ENCODE measurements around the gene BCOR. TPM values are rescaled to one million over a fixed set of nuclear protein-coding genes. Genes with fewer than 3 reads are reported as not detected.

The BCOR gene
- total RNA-seq, 2 donors from 2014 or later = 24.7 to 29.1 TPM

DNA sequence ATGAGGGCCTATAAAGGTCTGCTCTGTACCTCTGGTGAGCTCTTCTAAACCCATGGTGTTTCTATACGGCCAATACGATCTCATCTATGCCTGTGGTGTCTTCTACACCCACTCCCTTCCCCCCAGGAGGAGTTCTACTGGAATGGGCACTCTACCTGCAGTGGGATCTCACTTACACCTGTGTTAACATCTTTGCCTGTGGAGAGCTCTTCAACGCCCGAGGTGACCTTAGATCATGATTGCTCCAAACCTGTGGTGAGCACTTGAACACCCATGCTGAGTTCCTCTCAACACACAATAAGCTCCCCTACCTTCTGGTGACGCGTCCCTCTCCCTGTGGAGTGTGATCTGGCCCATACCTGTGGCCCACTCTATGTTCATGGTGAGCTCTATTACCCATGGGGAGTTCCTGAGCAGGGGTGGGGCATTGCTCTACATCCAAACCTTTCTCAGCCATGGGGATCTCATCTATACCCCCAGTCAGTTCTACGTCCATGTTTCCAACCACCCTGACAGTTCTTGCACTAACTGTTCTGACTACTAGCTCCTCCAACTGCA is 48.6 kb downstream of the BCOR start:
- H3K9me3 ChIP-seq (ENCODE audit: control insufficient read depth, low read length, poor library complexity, severe bottlenecking) = no peaks in the 10 kb centered on the region
- DNase-seq (no peak), ATAC-seq (no peak)
- Mint-ChIP-seq H3K4me1 (no peaks in the 10 kb centered on the region), H3K36me3 (ENCODE audit: low read depth) (peaks cover 10% of the 10 kb centered on the region), H3K4me3 (no peak overlapping the region), H3K27me3 (no peaks in the 10 kb centered on the region), H3K27ac (no peak overlapping the region)

DNA sequence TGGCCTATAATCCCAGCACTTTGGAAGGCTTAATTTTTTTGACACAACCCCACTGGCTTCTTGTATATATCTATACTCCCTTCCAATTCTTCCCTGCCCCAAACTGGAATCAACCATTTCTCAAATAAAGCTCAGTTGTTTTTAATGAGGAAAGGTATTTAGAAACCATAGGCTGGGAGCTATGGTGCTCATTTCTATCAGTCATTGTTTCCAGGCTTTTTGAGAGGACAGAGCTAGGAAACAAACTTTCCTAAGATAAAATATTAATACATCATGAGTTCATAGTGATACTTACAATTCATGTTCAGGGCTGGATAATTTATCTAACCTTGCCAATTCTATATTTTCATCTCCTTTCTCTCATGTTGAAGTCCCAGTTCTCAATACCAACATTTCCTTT is 50.3 kb downstream of the BCOR start:
- Mint-ChIP-seq H3K27me3 (no peaks in the 10 kb centered on the region), H3K27ac (no peak overlapping the region), H3K4me1 (no peaks in the 10 kb centered on the region)

DNA sequence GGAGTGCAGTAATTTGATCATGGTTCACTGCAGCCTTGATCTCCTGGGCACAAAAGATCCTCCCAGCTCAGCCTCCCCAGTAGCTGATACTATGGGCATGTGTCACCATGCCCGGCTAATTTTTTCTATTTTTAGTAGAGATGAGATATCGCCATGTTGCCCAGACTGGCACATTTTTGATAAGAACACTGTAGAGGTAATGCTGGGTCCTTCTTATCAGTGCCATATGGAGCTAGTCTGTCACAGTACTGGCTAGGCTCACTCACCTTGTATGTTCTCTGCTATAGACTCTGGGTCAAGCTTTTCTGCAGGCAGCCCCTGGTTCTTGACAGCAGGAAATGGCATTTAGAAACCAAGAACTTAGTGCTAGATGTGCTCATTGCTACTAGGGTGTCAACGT is 53.9 kb downstream of the BCOR start:
- H3K4me1 Mint-ChIP-seq = peaks cover 12% of the 10 kb centered on the region
- no peaks in the 10 kb centered on the region for H3K27me3 Mint-ChIP-seq
- no peak overlapping the region for H3K4me3 Mint-ChIP-seq
- no peak overlapping the region for H3K27ac Mint-ChIP-seq
- H3K36me3 Mint-ChIP-seq (ENCODE audit: low read depth) = no peaks in the 10 kb centered on the region
- DNase-seq = no peak
- no peak for ATAC-seq
- no peaks in the 10 kb centered on the region for H3K9me3 ChIP-seq (ENCODE audit: control insufficient read depth, low read length, poor library complexity, severe bottlenecking)

More for the DNA sequence above, 50.3 kb downstream of the BCOR start:
- no peak for DNase-seq
- no peak overlapping the region for H3K4me3 Mint-ChIP-seq
- ATAC-seq = no peak
- H3K36me3 Mint-ChIP-seq (ENCODE audit: low read depth) = peaks cover 5% of the 10 kb centered on the region
- H3K9me3 ChIP-seq (ENCODE audit: control insufficient read depth, low read length, poor library complexity, severe bottlenecking) = no peaks in the 10 kb centered on the region

DNA sequence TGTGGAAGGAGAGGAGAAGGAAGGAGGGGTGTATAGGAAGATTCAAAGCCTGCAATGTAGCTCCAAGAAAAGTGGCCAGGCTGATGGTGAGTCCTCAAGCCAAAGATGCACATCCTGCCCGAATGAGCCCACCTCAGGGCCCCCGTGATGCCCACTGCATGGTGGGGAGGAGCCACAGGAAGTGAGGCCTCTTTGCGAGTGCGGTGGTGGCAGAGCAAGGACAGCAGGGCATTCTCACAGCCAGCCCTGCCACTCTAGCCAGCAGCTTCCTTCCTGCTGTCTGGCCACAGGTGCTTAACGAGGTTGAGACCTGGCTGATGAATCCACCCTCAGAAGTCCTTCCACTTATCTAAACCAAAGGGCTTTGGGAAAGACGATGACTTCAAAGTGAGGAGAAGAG is 55.8 kb downstream of the BCOR start:
- no peaks in the 10 kb centered on the region for H3K9me3 ChIP-seq (ENCODE audit: control insufficient read depth, low read length, poor library complexity, severe bottlenecking)
- no peaks in the 10 kb centered on the region for H3K27me3 Mint-ChIP-seq
- DNase-seq = no peak
- H3K27ac Mint-ChIP-seq = peak overlapping the region; percentile 89
- H3K4me3 Mint-ChIP-seq = no peak overlapping the region
- H3K4me1 Mint-ChIP-seq = peaks cover 12% of the 10 kb centered on the region
- ATAC-seq = no peak
- no peaks in the 10 kb centered on the region for H3K36me3 Mint-ChIP-seq (ENCODE audit: low read depth)

DNA sequence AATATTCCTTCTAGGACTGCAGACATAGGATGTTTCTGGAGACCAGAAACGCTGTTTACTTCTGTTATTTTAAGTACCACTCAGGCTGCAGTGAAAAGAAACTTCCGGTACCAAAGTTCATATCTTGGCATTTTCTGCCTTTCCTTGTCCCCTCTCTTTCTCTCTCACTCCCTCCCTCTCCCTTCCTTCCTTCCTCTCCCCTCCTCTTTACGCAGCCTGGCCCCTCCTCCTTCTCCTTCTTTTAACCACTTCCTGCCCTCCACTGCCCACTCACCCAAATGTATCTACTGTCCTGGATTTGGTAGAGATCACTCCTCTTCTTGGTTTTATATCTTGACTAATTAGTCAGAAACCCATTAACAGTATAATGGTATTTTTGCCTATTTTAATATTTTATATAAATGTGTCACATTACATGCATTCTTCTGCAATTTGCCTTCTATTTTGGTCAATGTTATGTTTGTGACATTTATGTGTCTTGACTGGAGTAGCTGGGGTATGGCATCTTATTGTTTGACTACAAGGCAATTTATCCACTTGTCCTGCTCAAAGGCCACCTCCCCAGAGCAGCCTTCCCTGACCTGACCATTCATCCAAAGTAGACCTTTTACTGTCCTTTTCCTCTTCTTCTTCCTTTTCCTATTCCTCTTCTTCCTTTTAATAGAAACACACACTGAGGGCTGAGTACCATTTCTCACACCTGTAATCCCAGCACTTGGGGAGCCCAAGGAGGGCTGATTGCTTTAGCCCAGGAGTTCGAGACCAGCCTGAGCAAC is 56.9 kb downstream of the BCOR start:
- no peak for DNase-seq
- Mint-ChIP-seq H3K27ac (peak overlapping the region; percentile 89), H3K4me3 (peak overlapping the region; percentile 43), H3K4me1 (peaks cover 12% of the 10 kb centered on the region), H3K27me3 (no peaks in the 10 kb centered on the region), H3K36me3 (ENCODE audit: low read depth) (no peaks in the 10 kb centered on the region)
- ATAC-seq = no peak
- H3K9me3 ChIP-seq (ENCODE audit: control insufficient read depth, low read length, poor library complexity, severe bottlenecking) = no peaks in the 10 kb centered on the region

DNA sequence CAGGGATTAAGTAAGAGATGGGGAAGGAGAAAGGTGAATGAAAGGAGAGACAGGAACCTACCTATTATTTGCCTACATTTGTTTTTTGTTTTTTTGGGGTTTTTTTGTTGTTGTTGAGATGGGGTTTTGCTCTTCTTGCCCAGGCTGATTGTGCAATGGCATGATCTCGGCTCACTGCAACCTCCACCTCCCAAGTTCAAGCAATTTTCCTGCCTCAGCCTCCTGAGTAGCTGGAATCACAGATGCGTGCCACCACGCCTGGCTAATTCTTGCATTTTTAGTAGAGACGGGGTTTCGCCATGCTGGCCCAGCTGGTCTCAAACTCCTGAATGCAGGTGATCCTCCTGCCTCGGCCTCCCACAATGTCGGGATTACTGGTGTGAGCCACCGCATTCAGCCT is 57.9 kb downstream of the BCOR start:
- Mint-ChIP-seq H3K36me3 (ENCODE audit: low read depth) (no peaks in the 10 kb centered on the region), H3K27me3 (no peaks in the 10 kb centered on the region), H3K4me1 (peaks cover 12% of the 10 kb centered on the region), H3K4me3 (no peak overlapping the region), H3K27ac (no peak overlapping the region)
- no peak for DNase-seq
- ATAC-seq = no peak
- no peaks in the 10 kb centered on the region for H3K9me3 ChIP-seq (ENCODE audit: control insufficient read depth, low read length, poor library complexity, severe bottlenecking)

DNA sequence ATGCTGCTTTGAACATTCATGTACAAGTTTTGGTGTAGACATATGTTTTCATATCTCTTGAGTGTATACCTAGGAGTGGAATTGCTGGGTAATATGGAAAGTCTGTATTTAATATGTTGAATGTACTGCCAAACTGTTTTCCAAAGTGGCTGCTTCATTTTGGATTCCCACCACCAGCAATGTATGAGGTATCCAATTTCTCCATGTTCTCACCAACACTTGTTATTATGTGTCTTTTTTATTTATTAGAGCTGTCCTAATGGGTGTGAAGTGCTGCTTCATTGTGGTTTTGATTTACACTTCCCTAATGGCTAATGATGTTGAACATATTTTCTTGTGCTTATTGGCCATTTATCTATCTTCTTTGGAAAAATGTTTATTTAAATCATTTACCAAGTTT is 60.4 kb downstream of the BCOR start:
- DNase-seq = no peak
- Mint-ChIP-seq H3K27ac (no peak overlapping the region), H3K4me3 (no peak overlapping the region), H3K27me3 (no peaks in the 10 kb centered on the region), H3K36me3 (ENCODE audit: low read depth) (no peaks in the 10 kb centered on the region), H3K4me1 (peaks cover 12% of the 10 kb centered on the region)
- ATAC-seq = no peak
- H3K9me3 ChIP-seq (ENCODE audit: control insufficient read depth, low read length, poor library complexity, severe bottlenecking) = no peaks in the 10 kb centered on the region

DNA sequence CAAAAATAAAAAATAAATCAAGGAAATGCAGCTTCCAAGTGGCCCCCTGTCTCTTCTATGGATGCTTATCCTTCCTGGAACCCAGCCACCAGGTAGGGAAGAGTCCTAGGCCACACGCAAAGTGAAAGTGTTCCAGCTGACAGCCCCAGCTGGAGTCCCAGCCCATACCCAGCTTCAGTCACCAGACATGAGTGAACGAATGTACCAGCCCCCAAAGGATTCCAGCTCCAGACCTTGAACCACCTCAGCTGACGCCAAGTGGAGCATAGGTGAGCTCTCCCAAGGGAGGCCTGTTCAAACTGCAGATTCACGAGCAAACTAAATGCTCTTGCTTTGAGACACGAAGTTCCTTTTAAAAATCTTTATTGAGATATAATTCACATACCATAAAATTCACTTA is 62.0 kb downstream of the BCOR start:
- Mint-ChIP-seq H3K27ac (no peak overlapping the region), H3K4me1 (peaks cover 2% of the 10 kb centered on the region), H3K36me3 (ENCODE audit: low read depth) (no peaks in the 10 kb centered on the region), H3K4me3 (no peak overlapping the region), H3K27me3 (no peaks in the 10 kb centered on the region)
- ATAC-seq = no peak
- DNase-seq = no peak
- H3K9me3 ChIP-seq (ENCODE audit: control insufficient read depth, low read length, poor library complexity, severe bottlenecking) = no peaks in the 10 kb centered on the region

DNA sequence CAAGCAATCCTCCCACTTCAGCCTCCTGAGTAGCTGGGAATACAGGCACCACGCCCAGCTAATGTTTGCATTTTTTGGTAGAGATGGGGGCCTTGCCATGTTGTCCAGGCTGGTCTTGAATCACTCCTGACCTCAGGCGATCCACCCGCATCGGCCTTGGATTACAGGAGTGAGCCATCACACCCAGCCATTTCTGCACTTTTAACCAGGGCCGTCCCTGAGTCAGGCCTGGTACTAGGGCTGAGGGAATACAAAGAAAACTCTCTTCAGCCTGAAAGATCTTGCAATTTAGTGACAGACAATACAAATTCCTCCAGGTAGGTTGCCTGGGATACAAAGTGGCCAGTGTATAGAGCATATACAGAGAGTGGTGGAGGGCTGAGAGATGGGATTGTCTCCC is 65.8 kb downstream of the BCOR start:
- Mint-ChIP-seq H3K4me1 (peaks cover under 1% of the 10 kb centered on the region), H3K4me3 (no peak overlapping the region), H3K27me3 (no peaks in the 10 kb centered on the region), H3K36me3 (ENCODE audit: low read depth) (no peaks in the 10 kb centered on the region), H3K27ac (no peak overlapping the region)
- ATAC-seq = no peak
- no peaks in the 10 kb centered on the region for H3K9me3 ChIP-seq (ENCODE audit: control insufficient read depth, low read length, poor library complexity, severe bottlenecking)
- DNase-seq = no peak

DNA sequence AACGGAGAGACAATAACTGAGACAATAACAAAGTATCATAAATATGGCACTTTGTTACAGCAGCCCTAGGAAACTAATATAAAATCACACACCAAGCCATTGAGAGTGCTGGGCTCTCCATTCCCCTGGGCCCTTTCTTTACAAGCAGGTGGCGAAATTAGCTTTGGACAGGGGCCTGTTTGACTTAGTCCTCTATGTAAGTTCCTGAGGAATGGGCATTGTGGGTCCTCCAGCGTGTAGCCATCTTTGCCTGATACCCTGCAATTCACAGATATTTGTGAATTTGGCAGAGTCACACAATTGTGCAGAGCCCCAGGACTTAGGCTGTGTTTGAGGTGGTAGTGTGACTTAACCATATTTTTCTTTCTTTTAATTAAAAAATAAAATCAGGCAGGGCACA is 67.6 kb downstream of the BCOR start:
- DNase-seq (no peak), ATAC-seq (no peak)
- H3K9me3 ChIP-seq (ENCODE audit: control insufficient read depth, low read length, poor library complexity, severe bottlenecking) = no peaks in the 10 kb centered on the region
- Mint-ChIP-seq H3K4me1 (peaks cover 3% of the 10 kb centered on the region), H3K27me3 (no peaks in the 10 kb centered on the region), H3K4me3 (no peak overlapping the region), H3K27ac (no peak overlapping the region), H3K36me3 (ENCODE audit: low read depth) (no peaks in the 10 kb centered on the region)

DNA sequence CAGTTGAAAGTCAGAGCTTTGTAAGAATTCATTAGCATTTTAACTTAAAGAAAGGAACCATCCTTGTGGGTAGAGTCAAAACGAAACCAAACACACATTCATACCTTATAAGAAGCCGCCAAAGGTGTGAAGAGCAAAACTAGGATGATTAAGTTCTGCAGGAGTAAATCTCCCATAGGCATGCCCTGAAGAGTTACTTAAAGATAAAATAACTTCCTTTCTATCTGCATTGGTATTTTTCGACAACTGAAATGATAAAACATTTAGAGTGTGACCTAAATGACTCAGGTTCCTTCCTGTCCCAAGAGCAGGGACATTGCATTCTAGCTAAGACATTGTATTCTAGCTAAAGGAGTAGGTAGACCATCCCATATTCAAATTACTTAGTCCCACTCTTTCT is 75.3 kb downstream of the BCOR start:
- Mint-ChIP-seq H3K27me3 (no peaks in the 10 kb centered on the region), H3K36me3 (ENCODE audit: low read depth) (no peaks in the 10 kb centered on the region), H3K27ac (no peak overlapping the region), H3K4me1 (peaks cover 7% of the 10 kb centered on the region), H3K4me3 (peak overlapping the region; percentile 52)
- no peaks in the 10 kb centered on the region for H3K9me3 ChIP-seq (ENCODE audit: control insufficient read depth, low read length, poor library complexity, severe bottlenecking)
- no peak for DNase-seq
- peak; percentile 30 for ATAC-seq

DNA sequence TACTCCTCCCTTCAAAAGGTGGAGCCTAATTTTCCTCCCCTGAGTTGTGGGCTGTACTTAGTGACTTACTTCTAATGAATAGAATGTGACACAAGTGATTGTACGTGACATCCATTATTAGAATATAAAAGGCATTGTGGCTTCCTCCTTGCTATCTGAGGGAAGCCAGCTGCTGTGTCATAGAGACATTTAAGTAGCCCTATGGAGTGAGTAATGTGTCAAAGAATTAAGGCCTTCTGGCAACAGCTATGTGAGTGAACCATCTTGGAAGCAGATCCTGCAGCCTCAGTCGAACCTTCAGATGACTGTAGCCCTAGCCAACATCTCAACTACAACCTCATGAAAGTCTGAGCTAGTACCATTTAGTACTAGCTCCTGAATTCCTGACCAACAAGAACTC is 76.1 kb downstream of the BCOR start:
- H3K27me3 Mint-ChIP-seq = no peaks in the 10 kb centered on the region
- no peak overlapping the region for H3K4me3 Mint-ChIP-seq
- ATAC-seq (no peak), DNase-seq (no peak)
- no peak overlapping the region for H3K27ac Mint-ChIP-seq
- H3K36me3 Mint-ChIP-seq (ENCODE audit: low read depth) = no peaks in the 10 kb centered on the region
- H3K9me3 ChIP-seq (ENCODE audit: control insufficient read depth, low read length, poor library complexity, severe bottlenecking) = no peaks in the 10 kb centered on the region
- peaks cover 4% of the 10 kb centered on the region for H3K4me1 Mint-ChIP-seq

DNA sequence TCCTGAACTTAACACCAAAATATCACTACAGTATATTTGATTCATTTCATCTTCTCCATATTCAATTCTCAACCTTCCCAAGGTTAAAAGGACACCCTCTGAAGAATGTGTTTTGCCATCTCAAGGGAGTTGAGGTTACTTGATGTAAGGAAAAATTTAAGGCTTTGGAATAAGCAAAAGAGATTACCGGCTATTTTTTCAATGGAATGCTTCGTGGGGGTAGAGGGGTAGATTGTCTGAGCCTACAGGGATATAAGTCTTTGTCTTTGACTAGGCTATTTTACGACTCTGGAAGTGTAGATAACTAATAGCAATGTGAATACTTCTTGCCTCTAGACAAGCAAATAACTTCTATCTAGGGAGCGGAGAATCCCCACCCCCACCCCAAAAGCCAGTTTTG is 78.2 kb downstream of the BCOR start:
- no peaks in the 10 kb centered on the region for H3K36me3 Mint-ChIP-seq (ENCODE audit: low read depth)
- H3K4me1 Mint-ChIP-seq = peaks cover 4% of the 10 kb centered on the region
- H3K27me3 Mint-ChIP-seq = no peaks in the 10 kb centered on the region
- H3K27ac Mint-ChIP-seq = no peak overlapping the region
- ATAC-seq (no peak), DNase-seq (no peak)
- no peak overlapping the region for H3K4me3 Mint-ChIP-seq
- no peaks in the 10 kb centered on the region for H3K9me3 ChIP-seq (ENCODE audit: control insufficient read depth, low read length, poor library complexity, severe bottlenecking)

DNA sequence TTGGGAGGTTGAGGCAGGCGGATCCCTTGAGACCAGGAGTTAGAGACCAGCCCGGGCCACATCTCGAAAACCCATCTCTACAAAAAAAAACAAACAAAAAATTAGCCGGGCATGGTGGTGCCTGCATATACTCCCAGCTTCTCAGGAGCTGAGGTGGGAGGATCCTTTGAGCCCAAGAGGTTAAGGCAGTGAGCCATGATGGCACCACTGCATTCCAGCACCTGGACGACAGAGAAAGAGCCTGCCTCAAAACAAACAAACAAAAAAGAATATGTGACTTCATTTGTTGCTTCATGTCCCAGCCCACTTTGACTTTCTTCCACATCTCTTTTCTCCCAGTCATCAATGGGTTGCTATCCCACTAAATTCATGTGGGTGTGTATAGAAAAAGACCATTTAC is 79.7 kb downstream of the BCOR start:
- H3K36me3 Mint-ChIP-seq (ENCODE audit: low read depth) = no peaks in the 10 kb centered on the region
- H3K27ac Mint-ChIP-seq = no peak overlapping the region
- H3K4me1 Mint-ChIP-seq = peaks cover 7% of the 10 kb centered on the region
- no peaks in the 10 kb centered on the region for H3K27me3 Mint-ChIP-seq
- no peak overlapping the region for H3K4me3 Mint-ChIP-seq
- DNase-seq (no peak), ATAC-seq (no peak)
- H3K9me3 ChIP-seq (ENCODE audit: control insufficient read depth, low read length, poor library complexity, severe bottlenecking) = no peaks in the 10 kb centered on the region
